Ovary (tissue), 9 donors: ENCODE measurements around the gene PAK2. TPM values are rescaled to one million over a fixed set of nuclear protein-coding genes. Genes with fewer than 3 reads are reported as not detected.
"Not testable (repeated sequence)": the region's sequence is repeated elsewhere in the genome, so short reads cannot be mapped to it uniquely, and the experiment has no call there.

Experiments
- DNase-seq, 5 donors: peaks; one replicate each; pipeline ENCODE4 v3.0.0-alpha.2; 2019 to 2020
- H3K27ac ChIP-seq, 2 donors: fragments of 200-600 bp; one replicate each; pipeline versions ENCODE4 v1.5.1 to v1.8.0; 2019 to 2022
- H3K27me3 ChIP-seq: fragments of 200-600 bp; one replicate; pipeline ENCODE4 v1.8.0; 2022
- H3K36me3 ChIP-seq: fragments of 200-600 bp; sonication (generic); one replicate; pipeline ENCODE4 v1.5.1; 2019
- H3K4me1 ChIP-seq: one replicate; pipeline ENCODE4 v1.8.1; 2013; ENCODE audit warnings: mild to moderate bottlenecking, moderate library complexity; ENCODE audit not compliant: insufficient read depth
- H3K4me3 ChIP-seq: fragments of 200-600 bp; sonication (generic); one replicate; pipeline ENCODE4 v1.5.1; 2017
- H3K9me3 ChIP-seq, 2 donors: fragments of 200-600 bp in 1 of 2; sonication (generic) in 1 of 2; one replicate each; pipeline versions ENCODE4 v1.5.1 to v1.8.1; 2013 to 2019; ENCODE audit warnings: mild to moderate bottlenecking in 1 of 2, moderate library complexity in 1 of 2
- EP300 ChIP-seq: sonication (generic); formaldehyde crosslinking; IDR thresholded peaks from one replicate; pipeline ENCODE4 v1.6.1; 2017; ENCODE audit warnings: antibody characterized with exemption
- POLR2A ChIP-seq: fragments of 450-650 bp; IDR thresholded peaks from one replicate; pipeline ENCODE4 v1.6.1; 2017; ENCODE audit warnings: antibody characterized with exemption, mild to moderate bottlenecking, moderate library complexity
- WGBS, 3 donors: extraction: QIAGEN DNeasy Blood & Tissue Kit in 1 of 3; methylation state at CpG; one replicate each; pipeline versions ENCODE4 v1.1.5 to v1.1.7; 2013 to 2017; 5-methylcytosine and 5-hydroxymethylcytosine counted together
- intact Hi-C, 4 donors: fragments of 100-400 bp; cut with DNase I; formaldehyde crosslinking; loops; one replicate each; pipeline versions ENCODE4 v1.11.0 to v1.15.1; 2022 to 2023
- polyA plus RNA-seq, 2 donors: library from polyadenylated mRNA; stranded (reverse); fragments of 200-250 nt in 1 of 2; fragments of 350-450 nt in 1 of 2; fragmentation: Illumina TruSeq in 1 of 2; extraction: RNeasy Lipid Tissue Mini Kit (QIAGEN cat#74804) in 1 of 2; gene quantifications; one replicate each; pipeline ENCODE4 v1.2.3, GENCODE V29; 2013 to 2014
- total RNA-seq, 7 donors: library from RNA; depleted of rRNA in 2 of 7; stranded (reverse); fragments of >200 nt in 2 of 7; fragmentation: NEBNext Ultra II Directional in 3 of 7; extraction: Animal tissue kit (Norgen Biotek cat#: 25700) in 3 of 7; gene quantifications; one replicate each; pipeline versions ENCODE4 v1.1.0 to v1.2.4, GENCODE V29; 2016 to 2023
- TF ChIP-seq, protein P1 (sequence below), 3 donors: fragments of 450-650 bp in 2 of 3; fragments of 200-600 bp in 1 of 3; IDR thresholded peaks; one replicate each; pipeline versions ENCODE4 v1.5.1 to v1.8.0; 2016 to 2022; ENCODE audit warnings: antibody characterized with exemption in 3 of 3, mild to moderate bottlenecking in 1 of 3
- donor health status: DM: no; HTN: no; CAD: no; lungs with moderate emphysema.
- donor health status: DM: no; HTN: no; CAD: no.
- donor health status: Bipolar disorder and iron deficiency.
- donor health status: DM: yes; HTN: yes; CAD: no.
- donor health status: DM: no; HTN: no; CAD: no.
- donor health status: DM: yes; HTN: yes; CAD: no.

Gene PAK2
- total and polyA plus RNA-seq, 9 donors: 17.0 to 59.5 (median 44.2) TPM

DNA sequence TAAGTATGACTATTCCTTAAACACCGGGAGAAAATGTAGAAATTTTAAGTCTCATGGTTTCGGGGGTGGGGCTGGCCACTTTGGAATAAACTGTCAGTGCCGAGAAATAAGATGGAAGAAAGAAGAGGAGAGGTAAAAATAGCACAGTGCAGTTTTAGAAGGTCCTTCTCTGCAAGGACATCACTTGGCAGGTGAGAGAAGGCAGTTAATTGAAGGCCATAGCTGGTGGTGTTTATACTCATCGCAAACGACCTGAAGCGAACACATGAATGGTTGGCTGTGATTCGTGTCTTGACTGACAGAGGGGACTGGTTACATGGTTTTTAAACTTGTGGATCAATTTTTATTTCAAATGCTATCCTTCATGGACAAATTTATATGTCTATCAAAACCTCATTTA is 73.2 kb downstream of the PAK2 start:
- no peaks in the 10 kb centered on the region for H3K27me3 ChIP-seq
- no peak overlapping the region for H3K27ac ChIP-seq
- no peak overlapping the region for H3K4me3 ChIP-seq
- 89 to 90% (median 90%) methylated on average over 7 of the region's 7 CpGs for WGBS, 3 donors
- intact Hi-C loops: no loop called here
- TF ChIP-seq, protein P1, sequence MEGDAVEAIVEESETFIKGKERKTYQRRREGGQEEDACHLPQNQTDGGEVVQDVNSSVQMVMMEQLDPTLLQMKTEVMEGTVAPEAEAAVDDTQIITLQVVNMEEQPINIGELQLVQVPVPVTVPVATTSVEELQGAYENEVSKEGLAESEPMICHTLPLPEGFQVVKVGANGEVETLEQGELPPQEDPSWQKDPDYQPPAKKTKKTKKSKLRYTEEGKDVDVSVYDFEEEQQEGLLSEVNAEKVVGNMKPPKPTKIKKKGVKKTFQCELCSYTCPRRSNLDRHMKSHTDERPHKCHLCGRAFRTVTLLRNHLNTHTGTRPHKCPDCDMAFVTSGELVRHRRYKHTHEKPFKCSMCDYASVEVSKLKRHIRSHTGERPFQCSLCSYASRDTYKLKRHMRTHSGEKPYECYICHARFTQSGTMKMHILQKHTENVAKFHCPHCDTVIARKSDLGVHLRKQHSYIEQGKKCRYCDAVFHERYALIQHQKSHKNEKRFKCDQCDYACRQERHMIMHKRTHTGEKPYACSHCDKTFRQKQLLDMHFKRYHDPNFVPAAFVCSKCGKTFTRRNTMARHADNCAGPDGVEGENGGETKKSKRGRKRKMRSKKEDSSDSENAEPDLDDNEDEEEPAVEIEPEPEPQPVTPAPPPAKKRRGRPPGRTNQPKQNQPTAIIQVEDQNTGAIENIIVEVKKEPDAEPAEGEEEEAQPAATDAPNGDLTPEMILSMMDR (IDR thresholded peaks at IDR 0.05): no peak
- TF ChIP-seq EP300 (no peak), POLR2A (no peak)
- no peak for DNase-seq
- H3K36me3 ChIP-seq: no peaks in the 10 kb centered on the region
- H3K9me3 ChIP-seq: no peaks in the 10 kb centered on the region
- no peaks in the 10 kb centered on the region for H3K4me1 ChIP-seq

DNA sequence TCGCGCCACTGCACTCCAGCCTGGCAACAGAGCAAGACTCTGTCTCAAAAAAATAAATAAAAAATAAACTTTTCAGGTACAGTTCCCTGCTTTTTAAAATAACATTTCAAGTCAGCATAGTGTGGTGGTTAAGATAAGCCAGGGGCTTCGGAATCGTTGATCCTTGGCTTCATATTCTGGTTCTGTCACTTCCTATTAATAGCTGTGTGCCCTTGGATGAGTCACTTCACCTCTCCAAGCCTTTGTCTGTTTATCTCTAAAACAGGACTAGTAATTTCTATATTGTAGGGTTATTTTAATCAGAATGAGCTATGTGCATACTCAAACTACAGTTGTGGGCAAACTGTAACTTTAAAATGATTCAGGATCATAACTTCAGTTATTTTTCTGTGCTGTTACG is 74.2 kb downstream of the PAK2 start:
- no peaks in the 10 kb centered on the region for H3K27me3 ChIP-seq
- H3K4me1 ChIP-seq: no peaks in the 10 kb centered on the region
- TF ChIP-seq EP300: no peak
- TF ChIP-seq, protein P1 (IDR thresholded peaks at IDR 0.05): no peak
- no peak for TF ChIP-seq POLR2A
- intact Hi-C loops: no loop called here
- DNase-seq: no peak
- H3K9me3 ChIP-seq: no peaks in the 10 kb centered on the region
- H3K4me3 ChIP-seq: no peak overlapping the region
- no peaks in the 10 kb centered on the region for H3K36me3 ChIP-seq
- H3K27ac ChIP-seq: no peak overlapping the region
- 79 to 83% (median 83%) methylated on average over 5 of the region's 5 CpGs for WGBS, 3 donors

DNA sequence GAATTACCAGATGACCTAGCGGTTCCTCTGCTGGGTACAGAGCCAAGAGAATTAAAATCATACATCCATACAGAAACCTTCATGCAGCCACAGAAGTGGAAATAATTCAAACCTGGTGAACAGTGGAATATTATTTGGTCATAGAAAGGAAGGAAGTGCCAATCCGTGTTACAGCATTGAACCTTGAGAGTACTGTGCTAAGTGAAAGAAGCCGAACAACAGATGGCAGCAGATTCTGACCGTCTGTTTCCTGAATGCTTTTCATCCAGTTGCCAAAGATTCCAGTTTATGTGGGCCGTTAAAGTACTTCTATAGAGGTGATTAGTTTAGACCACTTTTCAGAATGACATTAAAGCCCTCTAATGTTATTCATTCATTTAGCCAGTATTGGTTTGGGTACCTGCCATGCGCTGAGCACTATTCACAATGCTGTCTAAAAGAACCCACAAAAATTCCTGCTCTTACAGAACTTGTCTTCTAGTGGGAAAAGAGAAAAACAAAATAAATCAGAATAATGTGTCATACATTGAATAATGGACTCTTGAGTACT is 82.2 kb downstream of the PAK2 start:
- intact Hi-C loops: no loop called here
- no peak for DNase-seq
- TF ChIP-seq EP300 (no peak), POLR2A (no peak)
- TF ChIP-seq, protein P1 (IDR thresholded peaks at IDR 0.05): no peak
- no peak overlapping the region for H3K27ac ChIP-seq
- no peaks in the 10 kb centered on the region for H3K9me3 ChIP-seq
- 90 to 93% (median 92%) methylated on average over 6 of the region's 6 CpGs for WGBS, 3 donors
- no peak overlapping the region for H3K4me3 ChIP-seq
- H3K4me1 ChIP-seq: no peaks in the 10 kb centered on the region
- no peaks in the 10 kb centered on the region for H3K36me3 ChIP-seq
- no peaks in the 10 kb centered on the region for H3K27me3 ChIP-seq

DNA sequence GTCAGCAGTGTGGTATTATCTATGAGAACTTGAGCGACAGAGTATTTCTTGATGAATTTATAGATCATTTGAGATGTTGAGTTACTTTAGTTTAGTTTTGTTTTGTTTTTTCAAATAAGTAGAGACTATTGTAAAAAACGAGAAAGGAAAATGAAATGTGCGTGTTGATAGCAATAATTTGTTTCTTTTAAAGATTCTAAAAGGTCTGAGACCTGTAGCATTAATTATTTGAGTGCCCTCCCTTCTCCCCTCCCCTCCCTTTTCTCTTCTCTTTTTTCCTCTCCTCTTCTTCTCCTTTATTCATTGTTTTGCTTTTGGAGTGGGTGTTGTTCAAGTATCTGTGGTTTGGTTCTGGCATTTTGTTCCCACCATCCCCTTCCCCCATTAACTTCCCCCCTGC is 90.0 kb downstream of the PAK2 start:
- intact Hi-C loops, DNase-seq, H3K27ac ChIP-seq, H3K27me3 ChIP-seq, H3K9me3 ChIP-seq, H3K4me1 ChIP-seq, H3K4me3 ChIP-seq, H3K36me3 ChIP-seq: not testable (repeated sequence)
- WGBS, 3 donors: 91 to 93% (median 92%) methylated on average over 3 of the region's 3 CpGs

DNA sequence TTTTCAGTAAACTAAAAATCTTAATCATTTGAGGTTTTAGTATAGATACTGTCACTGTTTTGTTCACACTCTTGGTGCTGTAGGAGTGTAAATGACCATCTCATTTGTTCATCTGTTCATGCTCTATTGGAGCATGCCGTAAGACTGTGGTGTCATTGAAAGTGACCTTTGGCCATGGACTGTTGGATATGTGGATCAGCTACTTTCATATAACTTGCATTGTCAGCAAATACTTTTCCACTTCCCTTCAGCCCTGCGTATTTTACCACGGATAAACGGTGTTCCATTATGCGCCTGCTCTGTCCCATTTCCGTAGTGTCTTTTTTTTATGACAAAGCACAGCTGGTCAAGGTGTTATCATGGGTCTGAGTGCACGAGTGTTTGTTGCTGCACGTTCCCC is 95.4 kb downstream of the PAK2 start:
- intact Hi-C loops: no loop called here
- Histone ChIP-seq H3K27ac (no peak overlapping the region), H3K4me1 (no peaks in the 10 kb centered on the region), H3K4me3 (no peak overlapping the region), H3K36me3 (no peaks in the 10 kb centered on the region), H3K9me3 (no peaks in the 10 kb centered on the region), H3K27me3 (no peaks in the 10 kb centered on the region)
- TF ChIP-seq POLR2A (no peak), EP300 (no peak)
- TF ChIP-seq, protein P1 (IDR thresholded peaks at IDR 0.05): no peak
- WGBS, 3 donors: 20 to 32% (median 31%) methylated on average over 8 of the region's 8 CpGs
- no peak for DNase-seq

- H3K4me1 ChIP-seq, intact Hi-C loops: not testable (repeated sequence)
- WGBS, 3 donors: 90 to 92% (median 90%) methylated on average over 1 of the region's 1 CpG
Observed at GRCh38 chr3:196836626-196837025, 97.0 kb downstream of the PAK2 start.

More at GRCh38 chr3:196836626-196837025, 97.0 kb downstream of the PAK2 start:
- H3K9me3 ChIP-seq, DNase-seq, H3K4me3 ChIP-seq, H3K27ac ChIP-seq, H3K36me3 ChIP-seq, H3K27me3 ChIP-seq: not testable (repeated sequence)
